Measurements from ENCODE around the gene FAM222B. TPM values are rescaled to one million over a fixed set of nuclear protein-coding genes. Genes with fewer than 3 reads are reported as not detected.
"Not testable (repeated sequence)": the region's sequence is repeated elsewhere in the genome, so short reads cannot be mapped to it uniquely, and the experiment has no call there.

Gene FAM222B
- total RNA-seq, 3 donors from 2014 or later, result 9.7 to 12.0 (median 10.5) TPM

- Histone ChIP-seq H3K27ac (no peak overlapping the region), H3K4me1 (no peaks in the 10 kb centered on the region), H3K9me3 (no peaks in the 10 kb centered on the region), H3K27me3 (no peaks in the 10 kb centered on the region), H3K36me3 (no peaks in the 10 kb centered on the region), H3K4me3 (no peak overlapping the region)
- TF ChIP-seq POLR2A (IDR thresholded peaks at IDR 0.05), result no peak
- no peak for TF ChIP-seq POLR2AphosphoS5 (IDR thresholded peaks at IDR 0.05)
- no peak for TF ChIP-seq CTCF (IDR thresholded peaks at IDR 0.05)
- DNase-seq (ENCODE audit: low spot score in 2 of 2), result no peak
- intact Hi-C loops (cut with DNase I; ENCODE audit: low total_unique reads), result no loop called here
These were observed 105.3 kb downstream of the FAM222B start for GRCh38 chr17:28737316-28737715.

GRCh38 chr17:28735913-28736769 is 106.4 kb downstream of the FAM222B start:
- DNase-seq (ENCODE audit: low spot score in 2 of 2); H3K4me3 ChIP-seq; intact Hi-C loops (cut with DNase I; ENCODE audit: low total_unique reads); H3K9me3 ChIP-seq; H3K36me3 ChIP-seq; H3K27ac ChIP-seq; H3K27me3 ChIP-seq; H3K4me1 ChIP-seq: not testable (repeated sequence)

- TF ChIP-seq CTCF (IDR thresholded peaks at IDR 0.05), result no peak
- TF ChIP-seq POLR2A (IDR thresholded peaks at IDR 0.05), result no peak
- no peak for TF ChIP-seq POLR2AphosphoS5 (IDR thresholded peaks at IDR 0.05)
- intact Hi-C loops (cut with DNase I; ENCODE audit: low total_unique reads), result no loop called here
- H3K36me3 ChIP-seq, result no peaks in the 10 kb centered on the region
- no peak overlapping the region for H3K27ac ChIP-seq
- H3K27me3 ChIP-seq, result no peaks in the 10 kb centered on the region
- no peaks in the 10 kb centered on the region for H3K9me3 ChIP-seq
- DNase-seq (ENCODE audit: low spot score in 2 of 2), result no peak
- H3K4me1 ChIP-seq, result no peaks in the 10 kb centered on the region
- no peak overlapping the region for H3K4me3 ChIP-seq
These were observed 107.3 kb downstream of the FAM222B start for GRCh38 chr17:28735242-28735722.

GRCh38 chr17:28734712-28735241 is 107.8 kb downstream of the FAM222B start:
- intact Hi-C loops (cut with DNase I; ENCODE audit: low total_unique reads), result no loop called here
- no peak for DNase-seq (ENCODE audit: low spot score in 2 of 2)
- H3K4me1 ChIP-seq, result no peaks in the 10 kb centered on the region
- TF ChIP-seq POLR2A (IDR thresholded peaks at IDR 0.05), result no peak
- TF ChIP-seq POLR2AphosphoS5 (IDR thresholded peaks at IDR 0.05), result no peak
- no peak for TF ChIP-seq CTCF (IDR thresholded peaks at IDR 0.05)
- H3K27me3 ChIP-seq, result no peaks in the 10 kb centered on the region
- H3K36me3 ChIP-seq, result no peaks in the 10 kb centered on the region
- H3K27ac ChIP-seq, result no peak overlapping the region
- no peaks in the 10 kb centered on the region for H3K9me3 ChIP-seq
- H3K4me3 ChIP-seq, result no peak overlapping the region

GRCh38 chr17:28733346-28733745 is 109.2 kb downstream of the FAM222B start:
- Histone ChIP-seq H3K36me3 (no peaks in the 10 kb centered on the region), H3K27ac (peak overlapping the region; percentile 58 to 69), H3K4me1 (no peaks in the 10 kb centered on the region), H3K4me3 (no peak overlapping the region), H3K27me3 (no peaks in the 10 kb centered on the region), H3K9me3 (no peaks in the 10 kb centered on the region)
- intact Hi-C loops (cut with DNase I; ENCODE audit: low total_unique reads), result no loop called here
- DNase-seq (ENCODE audit: low spot score in 2 of 2), result no peak
- TF ChIP-seq CTCF (IDR thresholded peaks at IDR 0.05) (no peak), POLR2AphosphoS5 (IDR thresholded peaks at IDR 0.05) (no peak), POLR2A (IDR thresholded peaks at IDR 0.05) (no peak)
